Measurements from ENCODE around the gene SLC39A11.

The SLC39A11 gene

GRCh38 chr17:72971226-72971880 lies 121.1 kb downstream of the SLC39A11 start:
- no peak for DNase-seq

- no peak for DNase-seq
Measured at GRCh38 chr17:72970797-72971196, 121.7 kb downstream of the SLC39A11 start.

GRCh38 chr17:72970246-72970645 lies 122.2 kb downstream of the SLC39A11 start:
- no peak for DNase-seq

- DNase-seq: no peak
Measured at GRCh38 chr17:72969293-72969906, 123.1 kb downstream of the SLC39A11 start.

GRCh38 chr17:72968798-72969197 lies 123.7 kb downstream of the SLC39A11 start:
- no peak for DNase-seq

- DNase-seq: no peak
Measured at GRCh38 chr17:72967977-72968585, 124.4 kb downstream of the SLC39A11 start.

GRCh38 chr17:72967277-72967970 lies 125.1 kb downstream of the SLC39A11 start:
- no peak for DNase-seq

- DNase-seq: no peak
Measured at GRCh38 chr17:72962106-72962505, 130.4 kb downstream of the SLC39A11 start.

- DNase-seq: no peak
Measured at GRCh38 chr17:72955391-72956140, 136.9 kb downstream of the SLC39A11 start.

GRCh38 chr17:72954579-72954978 lies 137.9 kb downstream of the SLC39A11 start:
- no peak for DNase-seq

GRCh38 chr17:72953621-72954020 lies 138.9 kb downstream of the SLC39A11 start:
- DNase-seq: no peak

- no peak for DNase-seq
Measured at GRCh38 chr17:72952641-72953315, 139.7 kb downstream of the SLC39A11 start.

GRCh38 chr17:72952220-72952619 lies 140.3 kb downstream of the SLC39A11 start:
- no peak for DNase-seq

- DNase-seq: peak; percentile 8
Measured at GRCh38 chr17:72950242-72950931, 142.1 kb downstream of the SLC39A11 start.

GRCh38 chr17:72948115-72948514 lies 144.4 kb downstream of the SLC39A11 start:
- DNase-seq: no peak

GRCh38 chr17:72947475-72947874 lies 145.0 kb downstream of the SLC39A11 start:
- no peak for DNase-seq

GRCh38 chr17:72946696-72947095 lies 145.8 kb downstream of the SLC39A11 start:
- DNase-seq: no peak

GRCh38 chr17:72946156-72946555 lies 146.3 kb downstream of the SLC39A11 start:
- DNase-seq: no peak

GRCh38 chr17:72945473-72945872 lies 147.0 kb downstream of the SLC39A11 start:
- DNase-seq: no peak

GRCh38 chr17:72943826-72944689 lies 148.4 kb downstream of the SLC39A11 start:
- DNase-seq: no peak

GRCh38 chr17:72942579-72942978 lies 149.9 kb downstream of the SLC39A11 start:
- DNase-seq: no peak

Measured in NCI-H748 treated with DMSO at 0.1 percent for 48 hours (cell line).